ENCODE measurements around the gene ARPIN.
"Not testable (repeated sequence)": the region's sequence is repeated elsewhere in the genome, so short reads cannot be mapped to it uniquely, and the experiment has no call there.

The ARPIN gene

DNA sequence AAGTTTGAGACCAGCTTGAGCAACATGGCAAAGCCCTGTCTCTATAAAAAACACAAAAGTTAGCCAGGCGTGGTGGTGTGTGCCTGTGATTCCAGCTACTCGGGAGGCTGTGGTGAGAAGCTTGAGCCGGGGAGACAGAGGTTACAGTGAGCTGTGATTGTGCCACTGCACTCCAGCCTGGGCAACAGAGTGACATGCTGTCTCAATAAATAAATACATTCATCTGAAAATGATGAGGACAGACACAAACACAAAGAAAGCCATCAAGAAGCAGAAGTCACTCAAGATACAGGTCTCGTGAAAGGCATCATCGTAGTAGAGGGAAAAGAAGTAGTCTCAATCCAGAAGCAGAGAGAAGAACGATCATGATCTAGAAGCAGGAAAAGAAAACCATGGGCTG, 37.0 kb downstream of the ARPIN start:
- DNase-seq, result no peak

DNA sequence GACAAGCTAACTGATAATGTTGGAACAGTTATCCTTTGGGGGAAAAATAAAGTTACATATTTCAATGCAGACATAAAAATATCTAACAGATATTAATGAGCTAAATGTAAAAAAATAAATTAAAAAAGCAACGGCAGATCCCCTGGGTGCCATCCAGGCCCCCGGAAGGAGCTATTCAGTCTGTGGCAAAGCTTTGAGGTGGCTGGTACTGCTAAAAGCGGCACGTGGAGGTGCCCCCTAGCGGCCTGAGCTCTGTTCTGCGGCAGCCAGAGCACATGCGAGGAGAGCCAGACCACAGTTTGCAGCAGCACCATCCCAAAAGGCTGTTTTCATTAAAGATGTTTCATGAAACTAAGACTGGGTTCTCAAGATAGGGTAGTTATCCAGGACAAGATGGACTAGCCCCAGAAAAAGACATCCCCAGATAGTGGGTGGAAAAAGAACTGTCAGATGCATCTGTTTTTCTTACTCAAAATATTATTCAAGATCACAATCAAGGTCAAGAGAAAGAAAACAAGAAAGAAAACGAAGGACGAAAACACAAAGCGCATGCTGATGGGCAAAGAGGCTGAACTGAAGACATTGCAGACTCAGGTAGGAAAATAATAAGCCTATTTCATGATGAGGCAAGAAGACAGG, 37.7 kb downstream of the ARPIN start:
- peak; percentile 83 for DNase-seq

DNA sequence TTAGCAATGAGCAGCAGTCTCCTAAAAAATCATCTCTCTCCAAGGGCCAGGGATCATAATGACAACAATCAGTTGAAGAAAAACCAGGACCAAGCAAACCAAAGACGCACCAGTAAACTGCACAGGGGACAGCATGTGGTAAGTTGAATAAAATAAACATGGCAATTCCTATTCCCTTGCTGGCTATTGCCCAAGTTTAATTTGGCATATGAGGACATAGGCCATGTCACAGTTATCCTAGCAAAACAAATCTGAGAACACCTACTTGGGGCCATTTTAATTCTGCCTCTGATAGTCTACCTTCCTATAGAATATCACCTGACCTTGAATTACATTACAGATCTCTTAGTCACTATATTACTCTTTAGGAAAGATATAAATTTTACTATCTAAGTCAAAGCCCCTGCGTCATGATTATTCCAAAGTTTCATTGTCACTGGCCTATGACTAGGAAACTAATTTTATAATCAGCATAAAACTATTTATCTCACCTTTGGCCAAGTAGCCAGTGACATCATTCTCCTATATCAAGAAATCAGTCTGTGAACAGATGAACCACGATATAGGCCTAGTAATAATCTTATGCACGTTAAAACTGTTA, 42.0 kb downstream of the ARPIN start:
- no peak for DNase-seq

DNA sequence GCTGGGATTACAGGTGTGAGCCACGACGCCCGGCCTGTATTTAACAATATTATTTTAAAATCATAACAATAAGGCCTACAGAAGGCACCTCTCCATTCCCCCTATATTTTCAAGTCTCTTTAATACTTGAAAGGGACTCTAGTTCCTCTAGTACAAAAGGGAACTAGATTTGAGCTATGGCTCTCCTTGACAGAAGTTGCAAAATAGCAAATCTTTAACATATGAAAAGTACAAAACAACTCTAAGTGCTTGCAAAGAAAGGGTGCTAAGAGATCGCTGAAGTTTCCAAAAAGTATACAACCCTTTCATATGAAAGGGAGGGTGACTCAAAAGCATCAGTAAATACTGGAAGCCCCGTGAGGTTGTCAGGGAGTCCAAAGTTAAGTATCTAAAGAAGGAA, 42.7 kb downstream of the ARPIN start:
- no peak for DNase-seq

DNA sequence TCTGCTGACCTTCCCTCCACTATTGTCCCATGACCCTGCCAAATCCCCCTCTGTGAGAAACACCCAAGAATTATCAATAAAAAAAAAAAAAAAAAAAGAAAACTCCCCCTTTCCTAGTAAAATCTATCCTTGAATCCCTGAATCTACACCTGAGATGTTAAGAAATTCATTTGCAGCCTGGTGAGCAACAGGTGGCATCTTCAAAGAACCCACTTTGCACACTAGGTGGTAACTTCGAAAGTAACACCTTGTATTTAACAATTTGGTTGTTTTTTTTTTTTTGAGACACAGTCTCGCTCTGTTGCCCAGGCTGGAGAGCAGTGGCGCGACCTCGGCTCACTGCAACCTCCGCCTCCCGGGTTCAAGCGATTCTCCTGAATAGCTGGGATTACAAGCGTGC, 43.3 kb downstream of the ARPIN start:
- not testable (repeated sequence) for DNase-seq

DNA sequence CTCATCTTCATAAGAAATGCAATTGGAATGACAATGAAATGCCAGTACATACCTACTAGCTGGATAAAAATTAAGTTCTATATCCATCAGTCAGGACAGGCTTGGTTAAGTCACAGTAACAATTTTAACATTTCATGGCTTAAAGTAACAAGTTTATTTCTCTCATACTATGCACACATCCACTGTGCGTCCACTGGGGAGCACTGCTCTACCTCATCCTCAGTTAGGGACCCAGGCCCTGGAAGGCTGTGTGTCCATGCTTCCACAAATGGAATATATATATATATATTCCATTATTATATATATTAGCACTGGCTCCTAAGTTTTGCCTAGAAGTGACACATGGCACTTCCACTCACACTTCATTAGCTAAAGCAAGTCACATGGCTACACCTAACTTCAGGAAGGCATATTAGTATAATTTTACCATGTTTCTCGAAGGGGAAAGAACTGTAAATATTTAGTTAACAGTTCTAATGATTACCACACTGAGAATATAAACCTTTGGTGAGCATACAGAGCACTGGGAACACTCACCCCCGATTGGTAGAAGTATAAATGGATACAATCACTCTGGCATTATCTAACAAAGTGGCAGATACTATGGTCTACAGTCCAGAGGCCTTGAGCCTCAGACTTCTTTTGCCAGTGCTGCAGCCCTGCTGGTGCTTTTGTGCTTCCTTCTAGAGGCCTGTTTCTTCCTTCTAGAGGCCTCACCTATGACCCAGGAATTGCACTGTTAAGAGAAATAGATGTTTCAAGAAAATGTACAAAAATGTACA, 47.6 kb downstream of the ARPIN start:
- DNase-seq, result no peak

DNA sequence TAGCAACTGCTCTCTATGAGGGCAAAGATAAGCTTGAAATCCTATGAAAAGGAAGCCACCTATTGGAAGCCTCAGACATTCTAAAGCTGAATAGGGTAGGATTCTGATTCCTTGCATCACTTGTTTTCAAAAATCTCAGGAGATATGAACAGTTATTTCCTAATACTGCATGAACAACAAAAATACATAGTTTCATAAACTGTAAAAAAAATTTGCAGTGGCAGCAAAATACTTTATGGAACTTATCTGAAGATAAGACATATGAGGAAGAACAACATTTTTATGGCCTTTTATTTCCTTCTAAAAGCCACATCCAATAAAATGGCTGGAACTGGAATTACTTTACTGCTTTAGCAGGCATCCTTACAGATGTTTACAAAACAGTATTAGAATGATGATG, 48.8 kb downstream of the ARPIN start:
- DNase-seq, result no peak

DNA sequence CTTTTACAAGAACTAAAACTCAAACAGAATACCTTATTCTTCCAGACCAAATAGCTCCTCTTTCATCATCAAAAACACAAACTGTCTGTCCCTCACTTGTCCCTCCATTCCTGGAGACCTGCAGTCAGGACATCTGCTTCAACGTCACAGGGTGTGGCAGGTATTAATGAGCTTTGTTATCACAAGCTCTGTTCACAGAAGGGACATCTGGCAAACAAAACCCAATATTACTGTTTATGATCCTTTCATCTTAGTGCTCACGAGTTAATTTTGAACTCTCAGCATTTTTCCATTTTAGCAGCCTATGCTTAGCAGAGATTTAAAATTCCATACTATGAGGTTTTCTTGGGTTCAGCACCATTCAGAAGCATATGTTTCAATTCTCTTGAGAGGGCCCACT, 51.9 kb downstream of the ARPIN start:
- DNase-seq, result no peak

DNA sequence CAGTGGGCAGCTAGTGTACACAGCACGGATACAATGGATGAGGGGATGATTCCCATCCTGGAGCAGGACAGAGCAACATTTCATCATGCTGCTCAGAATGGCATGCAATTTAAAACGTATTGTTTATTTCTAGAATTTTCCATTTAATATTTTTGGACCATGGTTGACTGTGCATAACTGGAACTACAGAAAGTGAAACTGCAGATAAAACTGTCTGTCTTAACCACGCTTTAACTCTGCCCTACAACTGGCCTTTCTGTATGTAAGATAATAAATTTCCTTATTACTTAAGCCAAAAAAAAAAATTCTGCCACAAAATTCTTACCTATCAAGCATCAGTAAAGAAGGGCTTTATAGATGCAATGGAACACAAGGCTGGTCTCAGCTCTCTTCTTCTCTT, 52.3 kb downstream of the ARPIN start:
- no peak for DNase-seq

DNA sequence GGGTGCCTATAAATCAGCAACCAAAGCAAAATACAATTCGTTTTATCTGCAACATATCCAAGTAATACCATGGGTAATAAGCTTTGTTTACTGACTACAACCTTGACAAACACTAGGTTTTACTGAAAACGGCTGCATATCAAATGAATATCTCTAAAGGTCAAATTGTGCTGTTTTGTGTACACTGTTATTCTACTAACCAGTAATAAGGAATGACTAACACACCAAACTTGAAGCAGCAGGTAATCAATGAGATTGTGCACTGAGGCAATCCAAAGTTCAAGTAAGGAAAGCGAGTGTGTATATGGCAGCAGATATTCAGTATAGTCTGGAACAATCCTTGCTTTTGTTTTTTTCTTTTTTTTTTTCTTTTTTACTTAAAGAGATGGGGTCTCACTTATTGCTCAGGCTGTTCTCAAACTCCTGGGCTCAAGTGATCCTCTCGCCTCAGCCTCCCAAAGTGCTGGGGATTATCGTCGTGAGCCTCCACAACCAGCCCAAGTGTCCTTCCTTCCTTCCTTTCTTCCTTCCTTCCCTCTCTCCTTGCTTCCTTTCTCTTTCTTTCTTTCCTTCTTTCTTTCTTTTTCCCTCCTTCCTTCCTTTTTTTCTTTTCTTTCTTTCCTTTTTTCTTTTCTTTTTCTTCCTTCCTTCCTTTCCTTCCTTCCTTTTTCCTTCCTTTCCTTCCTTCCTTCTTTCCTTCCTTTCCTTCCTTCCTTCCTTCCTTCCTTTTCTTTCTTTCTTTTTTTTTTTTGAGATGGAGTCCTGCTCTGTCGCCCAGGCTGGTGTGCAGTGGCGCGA, 53.9 kb downstream of the ARPIN start:
- no peak for DNase-seq

DNA sequence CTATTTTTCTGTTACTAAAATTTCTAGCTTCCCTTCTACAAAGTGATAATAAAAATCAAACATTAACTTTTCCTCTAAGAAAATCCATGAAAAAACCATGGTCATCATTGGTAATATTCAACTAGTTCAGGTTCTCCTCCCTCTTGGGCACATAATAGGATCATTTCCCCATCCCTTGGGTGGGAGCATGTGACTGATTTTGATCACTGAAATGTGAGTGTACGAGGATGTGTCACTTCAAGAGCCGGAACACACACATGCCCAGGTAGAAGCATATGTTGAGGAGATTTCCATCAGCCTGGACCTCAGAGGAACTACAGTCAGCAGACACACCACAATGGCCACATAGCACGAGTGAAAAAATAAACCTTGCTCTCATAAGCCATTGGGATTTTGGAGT, 55.1 kb downstream of the ARPIN start:
- DNase-seq, result no peak

DNA sequence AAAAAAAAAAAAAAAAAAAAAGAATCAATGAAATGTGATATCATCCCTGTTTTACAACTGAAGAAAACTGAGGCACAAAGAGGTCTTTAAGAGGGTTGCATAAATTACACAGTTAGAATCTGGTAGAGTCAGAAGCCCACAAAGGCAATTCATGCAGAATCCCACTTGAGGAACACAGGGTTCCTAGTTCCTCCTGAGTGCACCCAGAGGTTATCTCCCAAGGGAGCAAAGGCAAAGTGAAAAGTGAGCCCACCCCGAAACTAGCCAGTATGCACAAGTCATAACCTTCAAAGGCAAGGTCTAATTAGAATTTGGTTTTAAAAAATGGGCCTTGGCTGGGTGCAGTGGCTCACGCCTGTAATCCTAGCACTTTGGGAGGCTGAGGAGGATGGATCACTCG, 56.8 kb downstream of the ARPIN start:
- no peak for DNase-seq

DNA sequence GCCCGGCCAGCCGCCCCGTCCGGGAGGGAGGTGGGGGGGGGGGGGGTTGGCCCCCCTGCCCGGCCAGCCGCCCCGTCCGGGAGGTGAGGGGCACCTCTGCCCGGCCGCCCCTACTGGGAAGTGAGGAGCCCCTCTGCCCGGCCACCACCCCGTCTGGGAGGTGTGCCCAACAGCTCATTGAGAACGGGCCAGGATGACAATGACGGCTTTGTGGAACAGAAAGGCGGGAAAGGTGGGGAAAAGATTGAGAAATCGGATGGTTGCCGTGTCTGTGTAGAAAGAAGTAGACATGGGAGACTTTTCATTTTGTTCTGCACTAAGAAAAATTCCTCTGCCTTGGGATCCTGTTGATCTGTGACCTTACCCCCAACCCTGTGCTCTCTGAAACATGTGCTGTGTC, 57.9 kb downstream of the ARPIN start:
- DNase-seq, result not testable (repeated sequence)

DNA sequence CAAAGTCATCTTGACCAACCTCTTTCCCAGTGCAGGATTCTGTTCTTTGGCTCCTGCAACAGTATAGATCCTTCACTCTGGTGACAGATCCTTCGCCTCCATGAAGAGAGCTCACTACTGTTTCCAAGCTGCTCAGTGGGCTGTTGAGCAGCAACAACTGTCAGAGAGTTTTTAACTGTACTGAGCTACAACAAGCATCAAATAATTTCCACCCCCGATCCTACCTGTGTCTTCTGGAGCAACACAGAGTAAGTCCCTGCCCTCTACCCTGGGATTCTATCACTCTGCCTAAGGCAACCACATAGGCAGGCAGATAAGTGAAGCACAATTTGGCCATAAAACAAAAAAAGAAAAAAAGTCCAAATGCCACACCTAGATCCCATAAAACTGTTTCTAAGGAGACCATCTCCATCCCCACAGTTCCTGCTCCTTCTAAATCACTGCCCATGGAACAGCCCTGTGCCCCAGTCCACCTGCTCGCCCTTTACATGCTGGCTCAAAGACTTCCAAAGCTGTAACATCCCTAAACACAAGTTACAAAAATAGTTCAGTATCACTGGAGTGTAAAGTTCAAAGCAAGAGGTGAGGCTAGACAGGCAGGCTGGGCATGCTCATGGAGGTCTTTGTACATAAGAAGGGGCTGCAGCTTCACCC, 60.3 kb downstream of the ARPIN start:
- DNase-seq, result no peak

DNA sequence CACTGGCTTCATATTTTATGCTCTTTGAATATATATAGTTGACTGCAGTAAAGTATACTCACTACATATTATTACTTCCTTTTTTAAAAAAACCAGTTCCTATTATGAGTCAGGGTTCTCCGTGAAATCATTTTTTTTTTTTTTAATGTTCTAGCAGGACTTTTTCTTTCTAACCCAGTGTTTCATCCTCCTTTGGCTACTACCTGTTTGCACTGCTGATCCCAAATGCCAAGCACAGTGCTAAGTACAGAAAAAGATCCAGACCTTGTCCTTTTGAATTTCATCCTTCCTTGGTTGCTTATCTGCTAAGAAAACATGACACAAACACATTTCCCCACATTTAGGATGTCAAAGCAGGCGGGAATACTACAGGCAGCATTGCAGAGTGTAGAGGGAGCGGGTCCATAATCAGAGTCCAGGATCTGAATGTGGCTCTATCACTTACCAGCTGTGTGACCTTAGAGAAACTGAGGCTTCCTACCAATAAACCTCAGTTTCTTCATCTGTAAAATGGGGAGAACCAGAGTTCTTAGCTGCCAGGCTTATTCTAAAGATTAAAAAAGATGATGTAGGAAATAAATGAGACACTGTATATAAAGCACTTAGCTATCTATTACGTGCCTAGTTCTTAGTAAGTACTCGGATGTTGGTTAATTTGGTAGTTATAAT, 60.9 kb downstream of the ARPIN start:
- DNase-seq, result no peak

DNA sequence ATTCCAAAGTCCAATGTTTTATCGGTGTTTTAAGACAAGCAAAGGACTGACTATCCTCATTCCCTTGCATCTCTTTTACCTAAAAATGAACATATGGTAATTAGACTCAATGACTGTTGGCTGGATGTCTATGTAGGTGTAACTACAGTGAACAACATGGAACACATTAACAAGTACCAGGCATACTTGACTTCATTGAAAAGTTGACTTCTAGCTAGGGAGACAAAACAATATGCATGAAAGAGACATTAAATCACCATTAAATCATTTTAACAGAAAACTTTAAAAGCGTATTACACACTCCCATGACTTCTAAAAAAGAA, 63.8 kb downstream of the ARPIN start:
- no peak for DNase-seq

DNA sequence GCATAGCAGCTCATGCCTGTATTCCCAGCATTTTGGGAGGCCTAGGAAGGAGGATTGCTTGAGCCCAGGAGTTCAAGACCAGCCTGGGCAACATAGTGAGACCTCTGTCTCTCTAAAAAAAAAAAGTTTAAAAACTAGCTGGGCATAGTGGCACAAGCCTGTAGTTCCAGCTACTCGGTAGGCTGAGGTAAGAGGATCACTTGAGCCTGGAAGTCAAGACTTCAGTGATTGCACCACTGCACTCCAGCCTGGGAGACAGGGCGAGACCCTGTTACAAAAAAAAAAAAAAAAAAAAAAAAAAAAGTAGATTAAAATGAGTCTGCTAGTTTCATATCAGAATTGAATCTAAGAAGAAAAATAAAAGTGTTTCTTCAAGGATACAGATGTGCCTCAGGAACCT, 65.7 kb downstream of the ARPIN start:
- DNase-seq, result no peak

DNA sequence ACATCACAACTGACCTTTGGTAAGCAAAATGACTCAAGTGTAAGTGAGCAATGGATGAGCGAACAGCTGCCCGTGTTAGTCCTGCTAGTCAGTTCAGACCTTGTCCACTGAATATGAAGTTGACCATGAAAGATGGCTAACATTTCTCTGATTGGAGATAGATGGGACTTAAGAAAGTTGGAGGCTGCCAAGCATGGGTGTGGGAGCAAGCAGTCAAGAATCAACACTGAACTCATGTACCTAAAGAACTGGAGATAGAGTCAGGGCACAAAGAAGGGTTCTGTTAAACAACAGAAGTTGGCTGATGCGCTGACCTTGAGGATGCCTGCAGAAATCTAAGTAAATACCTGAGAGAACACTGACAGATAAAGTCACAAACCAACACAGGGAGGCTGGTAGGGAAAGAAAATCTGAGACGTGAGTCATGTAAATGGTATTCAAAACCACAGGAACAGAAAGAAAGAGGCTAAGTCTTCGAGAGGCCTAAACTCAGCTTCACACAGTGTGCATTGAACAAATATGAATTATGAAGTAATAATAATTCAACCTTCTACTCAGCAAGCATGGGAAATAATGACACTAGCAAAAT, 67.4 kb downstream of the ARPIN start:
- no peak for DNase-seq
